Embryonic facial prominence (tissue), 1 donor: ENCODE results near the gene RALGAPA1.
A peak's percentile ranks its signal among the peaks of the same experiment; 100 is the strongest.
"Not testable (repeated sequence)": the region's sequence is repeated elsewhere in the genome, so short reads cannot be mapped to it uniquely, and the experiment has no call there.

Experiments used
- DNase-seq: peaks from one replicate; pipeline ENCODE4 v3.0.0-alpha.2; 2016; ENCODE audit errors: extremely low spot score

The RALGAPA1 gene

GRCh38 chr14:35808638-35809563 is at the start of gene RALGAPA1:
RALGAPA1 (minus strand) TSS chr14:35809295; CDS start chr14:35808835, 460 bp downstream.
- peak; percentile 97 for DNase-seq

- no peak for DNase-seq
Observed at GRCh38 chr14:35858521-35859209, 49.6 kb upstream of the RALGAPA1 start.

GRCh38 chr14:35855876-35856481 is 46.9 kb upstream of the RALGAPA1 start:
- DNase-seq: no peak

DNA sequence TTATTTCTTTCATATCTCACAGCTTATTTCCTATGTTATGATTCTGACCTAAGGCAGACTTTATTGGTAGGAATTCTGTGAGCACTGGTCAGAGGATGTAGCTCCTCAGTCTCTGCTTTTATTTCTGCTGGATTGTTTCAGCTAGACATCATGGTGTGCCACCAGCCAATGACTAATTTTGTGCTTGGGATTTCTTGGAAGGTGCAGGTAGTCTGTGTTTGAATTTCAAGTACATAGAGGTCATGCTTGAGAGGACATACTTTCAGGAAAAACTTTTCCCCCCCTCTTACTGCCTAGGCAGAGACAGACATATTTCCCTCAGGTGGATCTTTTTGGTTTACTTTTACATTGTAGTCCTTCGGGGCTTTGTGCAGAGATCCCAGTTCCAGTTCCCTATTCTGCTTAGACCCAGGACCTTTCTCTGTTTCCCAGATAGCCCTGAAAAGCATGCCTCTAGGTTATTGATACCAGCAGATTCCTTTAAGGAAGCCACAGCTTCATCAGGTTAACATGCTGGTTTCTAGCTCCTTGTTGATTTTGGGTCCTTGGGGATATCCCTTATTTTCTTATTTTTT is 45.7 kb upstream of the RALGAPA1 start:
- no peak for DNase-seq

DNA sequence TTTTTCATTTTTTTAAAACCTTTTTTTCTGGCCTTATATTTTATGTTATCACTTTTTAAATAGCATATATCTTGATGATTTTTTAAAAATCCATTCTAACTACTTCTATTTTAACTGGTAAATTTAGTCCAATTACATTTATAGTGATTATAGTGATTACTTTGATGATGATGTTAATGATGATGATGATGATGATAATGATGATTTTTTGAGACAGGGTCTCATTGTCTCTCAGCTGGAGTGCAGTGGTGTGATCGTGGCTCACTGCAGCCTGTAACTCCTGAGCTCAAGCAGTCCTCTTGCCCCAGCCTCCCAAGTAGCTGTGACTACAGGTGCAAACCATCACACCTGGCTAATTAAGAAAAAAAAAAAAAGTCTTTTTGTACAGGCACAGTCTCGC is 44.1 kb upstream of the RALGAPA1 start:
- DNase-seq: no peak

GRCh38 chr14:35851823-35852222 is 42.7 kb upstream of the RALGAPA1 start:
- DNase-seq: no peak

- no peak for DNase-seq
Observed at GRCh38 chr14:35849122-35849521, 40.0 kb upstream of the RALGAPA1 start.

- DNase-seq: no peak
Observed at GRCh38 chr14:35847636-35848035, 38.5 kb upstream of the RALGAPA1 start.

GRCh38 chr14:35844494-35844893 is 35.4 kb upstream of the RALGAPA1 start:
- no peak for DNase-seq

GRCh38 chr14:35842245-35842644 is 33.1 kb upstream of the RALGAPA1 start:
- DNase-seq: not testable (repeated sequence)

- not testable (repeated sequence) for DNase-seq
Observed at GRCh38 chr14:35841704-35842103, 32.6 kb upstream of the RALGAPA1 start.

GRCh38 chr14:35835208-35835982 is 26.3 kb upstream of the RALGAPA1 start:
- DNase-seq: no peak

DNA sequence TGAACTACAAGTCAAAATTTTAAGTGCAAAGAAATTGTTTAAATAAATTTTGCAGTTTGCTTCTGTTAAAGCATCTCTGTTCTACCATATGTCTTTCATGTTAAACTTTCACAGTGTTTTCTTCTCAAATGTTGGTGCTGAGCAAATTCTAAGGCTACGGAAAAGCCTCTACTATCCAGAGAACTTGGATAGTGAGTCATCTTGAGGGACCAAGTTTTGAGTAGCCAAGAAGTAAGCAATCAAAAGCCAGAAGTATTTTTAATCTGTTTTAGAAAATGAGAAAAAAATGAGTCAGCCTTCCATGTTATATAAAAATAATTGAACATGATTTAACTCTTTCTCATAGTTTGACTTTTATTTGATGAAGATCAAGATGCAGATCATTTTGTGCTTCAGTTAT is 20.4 kb upstream of the RALGAPA1 start:
- no peak for DNase-seq

GRCh38 chr14:35827678-35828472 is 18.8 kb upstream of the RALGAPA1 start:
- DNase-seq: no peak

DNA sequence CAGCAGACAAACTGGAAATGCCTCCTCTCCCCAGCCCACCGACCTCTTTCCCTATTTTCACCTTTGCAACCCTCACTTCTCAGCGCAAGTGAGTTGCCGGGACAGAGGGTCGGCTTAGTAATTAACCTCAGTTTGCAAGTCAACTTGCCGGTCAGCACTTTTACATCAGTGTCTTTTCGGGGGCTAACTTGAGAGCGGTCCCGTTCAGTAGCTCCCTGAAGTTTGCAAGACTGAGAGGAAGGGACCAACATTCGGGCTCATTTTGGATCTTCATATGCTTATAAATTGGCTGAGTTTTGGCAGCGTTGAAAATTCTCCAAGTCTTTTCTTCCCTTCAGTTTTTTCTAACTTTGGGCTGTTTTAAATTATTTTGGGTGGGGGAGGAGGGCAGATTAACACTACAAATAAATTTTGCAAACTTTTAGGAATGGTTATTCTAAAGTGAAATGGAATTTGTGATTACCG is 17.9 kb upstream of the RALGAPA1 start:
- no peak for DNase-seq

- DNase-seq: peak; percentile 99
Observed at GRCh38 chr14:35826218-35826951, 17.3 kb upstream of the RALGAPA1 start, which contains the start of gene BRMS1L. BRMS1L (plus strand) TSS chr14:35826338; CDS start chr14:35826517, 179 bp downstream.

GRCh38 chr14:35825968-35826217 is 16.8 kb upstream of the RALGAPA1 start:
- no peak for DNase-seq

- not testable (repeated sequence) for DNase-seq
Observed at GRCh38 chr14:35824446-35825165, 15.5 kb upstream of the RALGAPA1 start.

DNA sequence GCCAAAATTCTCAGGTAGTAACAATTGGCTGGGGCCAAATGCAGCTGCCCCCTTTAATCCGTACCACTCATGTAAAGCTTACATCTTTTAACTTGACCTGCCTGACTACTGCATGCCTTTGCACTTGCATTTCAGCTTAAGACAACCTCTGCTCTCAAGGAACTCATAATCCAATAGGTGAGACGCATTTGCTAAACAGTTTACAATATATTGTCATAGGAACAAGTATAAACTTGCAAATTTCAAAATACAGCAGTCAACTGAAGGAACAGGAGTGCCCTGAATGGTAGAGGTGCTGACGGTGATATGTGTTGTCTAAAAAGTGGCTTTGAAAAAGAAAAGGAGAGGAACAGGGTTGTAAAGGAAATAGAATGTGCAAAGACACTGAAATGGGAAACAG is 13.4 kb upstream of the RALGAPA1 start:
- no peak for DNase-seq
